Right lobe of liver (tissue), 6 donors: ENCODE results near the gene TWF2. TPM values are rescaled to one million over a fixed set of nuclear protein-coding genes. Genes with fewer than 3 reads are reported as not detected.

Experiments used
- ATAC-seq, 4 donors: fragments of 200-7000 bp; cut with Tn5 transposase; one replicate each; pipeline ENCODE4 v1.9.1; 2020; ENCODE audit warnings: mild to moderate bottlenecking in 4 of 4, moderate library complexity in 4 of 4
- DNase-seq, 3 donors: peaks; one replicate each; pipeline ENCODE4 v3.0.0-alpha.2; 2020
- H3K27ac ChIP-seq, 3 donors: fragments of 200-600 bp; one replicate each; pipeline ENCODE4 v1.8.0; 2022
- H3K27me3 ChIP-seq, 2 donors: fragments of 200-600 bp; one replicate each; pipeline ENCODE4 v1.8.0; 2022
- H3K36me3 ChIP-seq, 4 donors: fragments of 200-600 bp; sonication (generic) in 1 of 4; one replicate each; pipeline versions ENCODE4 v1.5.1 to v1.8.0; 2017 to 2022; ENCODE audit warnings: control low read depth in 1 of 4
- H3K4me1 ChIP-seq, 4 donors: fragments of 200-600 bp; sonication (generic) in 1 of 4; one replicate each; pipeline versions ENCODE4 v1.5.1 to v1.8.0; 2017 to 2022; ENCODE audit warnings: control low read depth in 1 of 4
- H3K4me3 ChIP-seq, 3 donors: fragments of 200-600 bp; one replicate each; pipeline ENCODE4 v1.8.0; 2022
- H3K9me3 ChIP-seq, 4 donors: fragments of 200-600 bp; sonication (generic) in 1 of 4; one replicate each; pipeline versions ENCODE4 v1.5.1 to v1.8.0; 2017 to 2022; ENCODE audit warnings: control low read depth in 1 of 4
- POLR2A ChIP-seq: fragments of 450-650 bp; IDR thresholded peaks from one replicate; pipeline ENCODE4 v1.6.1; 2017; ENCODE audit warnings: antibody characterized with exemption, mild to moderate bottlenecking
- WGBS: methylation state at CpG from one replicate; pipeline ENCODE4 v1.1.6; 2018; ENCODE audit warnings: low coverage, low lambda C conversion rate; ENCODE audit not compliant: insufficient coverage; ENCODE audit errors: missing lambda C conversion rate; 5-methylcytosine and 5-hydroxymethylcytosine counted together
- intact Hi-C, 2 donors: fragments of 100-400 bp; cut with DNase I; formaldehyde crosslinking; loops; one replicate each; pipeline versions ENCODE4 v1.11.2 to v1.14.1; 2022
- total RNA-seq, 6 experiments: library from RNA; depleted of rRNA in 2 of 6; stranded (reverse); fragments of >200 nt in 2 of 6; fragmentation: NEBNext Ultra II Directional in 3 of 6; extraction: Animal tissue kit (Norgen Biotek cat#: 25700) in 3 of 6; gene quantifications; one replicate each; pipeline versions ENCODE4 v1.1.0 to v1.2.4, GENCODE V29; 2016 to 2023
- TF ChIP-seq, protein P1 (sequence below), 4 donors: fragments of 200-600 bp in 3 of 4; fragments of 450-650 bp in 1 of 4; IDR thresholded peaks; one replicate each; pipeline versions ENCODE4 v1.5.1 to v1.8.0; 2016 to 2022; ENCODE audit warnings: antibody characterized with exemption in 4 of 4, mild to moderate bottlenecking in 2 of 4
- donor health status: DM: no; HTN: yes; CAD: no.
- donor health status: DM: no; HTN: no; CAD: no.
- donor health status: DM: no; HTN: no; CAD: no.
- donor health status: DM: no; HTN: yes; CAD: no.
- donor health status: DM: no; HTN: yes; CAD: no.

TWF2 gene
- total RNA-seq, 6 experiments from 2014 or later, result 12.9 to 34.4 (median 23.7) TPM

DNA sequence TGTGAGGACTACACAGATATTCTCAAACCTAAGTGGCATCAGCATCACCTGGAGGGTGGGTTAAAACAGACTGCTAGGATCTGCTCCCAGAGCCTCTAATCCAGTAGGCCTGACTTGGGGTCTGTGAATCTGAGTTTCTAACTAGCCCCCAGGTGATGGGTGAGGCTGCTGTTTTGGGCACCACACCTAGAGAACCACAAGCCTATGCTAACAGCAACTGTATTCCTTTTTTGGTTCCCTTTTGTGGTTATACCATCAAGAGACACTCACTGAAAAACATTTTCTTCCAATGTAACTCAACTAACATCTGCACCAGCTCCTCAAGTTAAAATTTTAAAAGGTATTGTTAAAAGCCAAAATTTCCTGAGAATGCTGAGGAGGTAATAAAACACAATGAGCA lies 23.5 kb upstream of the TWF2 start:
- peaks cover 14 to 96% (median 60%) of the 10 kb centered on the region in 4 donors for H3K36me3 ChIP-seq
- no peaks in the 10 kb centered on the region for H3K9me3 ChIP-seq
- no peaks in the 10 kb centered on the region for H3K27me3 ChIP-seq
- intact Hi-C loops, result no loop called here
- H3K27ac ChIP-seq, result no peak overlapping the region
- peaks cover 0 to 4% (median 0%) of the 10 kb centered on the region in 4 donors for H3K4me1 ChIP-seq
- H3K4me3 ChIP-seq, result no peak overlapping the region
- no peak for DNase-seq
- no peak for ATAC-seq
- TF ChIP-seq, protein P1, sequence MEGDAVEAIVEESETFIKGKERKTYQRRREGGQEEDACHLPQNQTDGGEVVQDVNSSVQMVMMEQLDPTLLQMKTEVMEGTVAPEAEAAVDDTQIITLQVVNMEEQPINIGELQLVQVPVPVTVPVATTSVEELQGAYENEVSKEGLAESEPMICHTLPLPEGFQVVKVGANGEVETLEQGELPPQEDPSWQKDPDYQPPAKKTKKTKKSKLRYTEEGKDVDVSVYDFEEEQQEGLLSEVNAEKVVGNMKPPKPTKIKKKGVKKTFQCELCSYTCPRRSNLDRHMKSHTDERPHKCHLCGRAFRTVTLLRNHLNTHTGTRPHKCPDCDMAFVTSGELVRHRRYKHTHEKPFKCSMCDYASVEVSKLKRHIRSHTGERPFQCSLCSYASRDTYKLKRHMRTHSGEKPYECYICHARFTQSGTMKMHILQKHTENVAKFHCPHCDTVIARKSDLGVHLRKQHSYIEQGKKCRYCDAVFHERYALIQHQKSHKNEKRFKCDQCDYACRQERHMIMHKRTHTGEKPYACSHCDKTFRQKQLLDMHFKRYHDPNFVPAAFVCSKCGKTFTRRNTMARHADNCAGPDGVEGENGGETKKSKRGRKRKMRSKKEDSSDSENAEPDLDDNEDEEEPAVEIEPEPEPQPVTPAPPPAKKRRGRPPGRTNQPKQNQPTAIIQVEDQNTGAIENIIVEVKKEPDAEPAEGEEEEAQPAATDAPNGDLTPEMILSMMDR (IDR thresholded peaks at IDR 0.05), result no peak
- TF ChIP-seq POLR2A, result no peak

DNA sequence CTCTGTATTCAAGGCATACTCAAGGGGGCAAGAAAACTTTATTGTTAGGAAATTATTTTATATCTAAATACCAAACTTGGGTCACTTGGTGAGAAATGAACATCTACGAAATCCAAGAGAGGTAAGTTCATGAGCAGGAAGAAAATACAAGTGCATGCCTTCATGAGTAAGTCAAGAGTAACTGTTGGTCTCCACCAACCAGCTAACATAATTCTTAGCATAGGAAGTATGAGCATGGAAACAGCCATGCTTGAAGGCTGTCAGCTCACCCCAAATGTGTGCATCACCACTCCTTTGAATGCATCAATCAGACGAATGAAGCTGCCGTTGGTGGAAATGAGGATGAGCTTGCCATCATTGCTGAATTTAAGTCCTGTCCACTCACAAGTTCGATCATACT lies 20.5 kb upstream of the TWF2 start:
- ATAC-seq (no peak), DNase-seq (no peak)
- Histone ChIP-seq H3K4me3 (no peak overlapping the region), H3K9me3 (no peaks in the 10 kb centered on the region), H3K27me3 (no peaks in the 10 kb centered on the region), H3K27ac (no peak overlapping the region), H3K36me3 (peaks cover 14 to 96% (median 65%) of the 10 kb centered on the region in 4 donors), H3K4me1 (peaks cover 0 to 4% (median 0%) of the 10 kb centered on the region in 4 donors)
- 85% methylated on average over 4 of the region's 4 CpGs for WGBS
- TF ChIP-seq, protein P1 (IDR thresholded peaks at IDR 0.05), result no peak
- TF ChIP-seq POLR2A, result no peak
- intact Hi-C loops, result no loop called here

- Histone ChIP-seq H3K4me1 (peaks cover 0 to under 1% (median 0%) of the 10 kb centered on the region in 4 donors), H3K9me3 (no peaks in the 10 kb centered on the region), H3K36me3 (peaks cover 14 to 96% (median 63%) of the 10 kb centered on the region in 4 donors), H3K4me3 (no peak overlapping the region), H3K27ac (no peak overlapping the region), H3K27me3 (no peaks in the 10 kb centered on the region)
- no peak for TF ChIP-seq POLR2A
- TF ChIP-seq, protein P1 (IDR thresholded peaks at IDR 0.05), result no peak
- WGBS, result 57% methylated on average over 1 of the region's 1 CpG
- no peak for DNase-seq
- ATAC-seq, result no peak
- intact Hi-C loops, result no loop called here
These were observed 20.1 kb upstream of the TWF2 start for GRCh38 chr3:52259035-52259434.

- 75% methylated on average over 4 of the region's 4 CpGs for WGBS
- intact Hi-C loops, result no loop called here
- H3K4me3 ChIP-seq, result no peak overlapping the region
- DNase-seq (no peak), ATAC-seq (no peak)
- peaks cover 14 to 93% (median 63%) of the 10 kb centered on the region in 4 donors for H3K36me3 ChIP-seq
- no peak overlapping the region for H3K27ac ChIP-seq
- H3K27me3 ChIP-seq, result no peaks in the 10 kb centered on the region
- TF ChIP-seq, protein P1 (IDR thresholded peaks at IDR 0.05), result no peak
- TF ChIP-seq POLR2A, result no peak
- no peaks in the 10 kb centered on the region for H3K9me3 ChIP-seq
- H3K4me1 ChIP-seq, result no peaks in the 10 kb centered on the region
These were observed 19.0 kb upstream of the TWF2 start for GRCh38 chr3:52257911-52258310.

DNA sequence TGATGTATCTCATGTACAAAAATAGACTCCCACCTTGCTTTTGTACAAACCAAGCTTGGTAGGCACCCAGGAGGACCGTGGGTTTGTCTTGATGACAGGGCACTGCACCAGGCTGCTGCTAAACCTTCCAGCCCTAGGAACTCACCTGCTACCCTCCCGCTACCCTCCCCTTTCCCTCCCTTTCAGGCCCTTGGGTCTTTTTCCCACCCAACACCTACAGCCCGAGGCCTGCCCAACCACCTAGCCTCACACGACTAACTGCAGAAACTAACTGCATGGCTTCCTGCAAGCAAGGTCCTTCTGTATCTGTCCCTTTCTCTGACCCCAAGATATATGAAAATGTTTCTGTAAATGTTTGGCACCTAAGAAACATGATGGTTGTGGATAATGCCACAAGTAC lies 17.7 kb upstream of the TWF2 start:
- intact Hi-C loops, result no loop called here
- no peak for ATAC-seq
- no peak for TF ChIP-seq POLR2A
- TF ChIP-seq, protein P1 (IDR thresholded peaks at IDR 0.05), result no peak
- 74% methylated on average over 4 of the region's 4 CpGs for WGBS
- Histone ChIP-seq H3K27me3 (no peaks in the 10 kb centered on the region), H3K4me3 (no peak overlapping the region), H3K4me1 (no peaks in the 10 kb centered on the region), H3K9me3 (no peaks in the 10 kb centered on the region), H3K27ac (no peak overlapping the region), H3K36me3 (peaks cover 14 to 89% (median 59%) of the 10 kb centered on the region in 4 donors)
- no peak for DNase-seq
